HG03039 (cell line): ENCODE measurements around the gene TTLL4.
A peak's percentile ranks its signal among the peaks of the same experiment; 100 is the strongest.
"Not testable (repeated sequence)": the region's sequence is repeated elsewhere in the genome, so short reads cannot be mapped to it uniquely, and the experiment has no call there.

ENCODE experiments used
- ATAC-seq: cut with Tn5 transposase; IDR thresholded peaks from one replicate; pipeline ENCODE4 v1.9.1; 2021; ENCODE audit warnings: mild to moderate bottlenecking, moderate library complexity; ENCODE audit not compliant: unreplicated experiment

The TTLL4 gene, protein sequence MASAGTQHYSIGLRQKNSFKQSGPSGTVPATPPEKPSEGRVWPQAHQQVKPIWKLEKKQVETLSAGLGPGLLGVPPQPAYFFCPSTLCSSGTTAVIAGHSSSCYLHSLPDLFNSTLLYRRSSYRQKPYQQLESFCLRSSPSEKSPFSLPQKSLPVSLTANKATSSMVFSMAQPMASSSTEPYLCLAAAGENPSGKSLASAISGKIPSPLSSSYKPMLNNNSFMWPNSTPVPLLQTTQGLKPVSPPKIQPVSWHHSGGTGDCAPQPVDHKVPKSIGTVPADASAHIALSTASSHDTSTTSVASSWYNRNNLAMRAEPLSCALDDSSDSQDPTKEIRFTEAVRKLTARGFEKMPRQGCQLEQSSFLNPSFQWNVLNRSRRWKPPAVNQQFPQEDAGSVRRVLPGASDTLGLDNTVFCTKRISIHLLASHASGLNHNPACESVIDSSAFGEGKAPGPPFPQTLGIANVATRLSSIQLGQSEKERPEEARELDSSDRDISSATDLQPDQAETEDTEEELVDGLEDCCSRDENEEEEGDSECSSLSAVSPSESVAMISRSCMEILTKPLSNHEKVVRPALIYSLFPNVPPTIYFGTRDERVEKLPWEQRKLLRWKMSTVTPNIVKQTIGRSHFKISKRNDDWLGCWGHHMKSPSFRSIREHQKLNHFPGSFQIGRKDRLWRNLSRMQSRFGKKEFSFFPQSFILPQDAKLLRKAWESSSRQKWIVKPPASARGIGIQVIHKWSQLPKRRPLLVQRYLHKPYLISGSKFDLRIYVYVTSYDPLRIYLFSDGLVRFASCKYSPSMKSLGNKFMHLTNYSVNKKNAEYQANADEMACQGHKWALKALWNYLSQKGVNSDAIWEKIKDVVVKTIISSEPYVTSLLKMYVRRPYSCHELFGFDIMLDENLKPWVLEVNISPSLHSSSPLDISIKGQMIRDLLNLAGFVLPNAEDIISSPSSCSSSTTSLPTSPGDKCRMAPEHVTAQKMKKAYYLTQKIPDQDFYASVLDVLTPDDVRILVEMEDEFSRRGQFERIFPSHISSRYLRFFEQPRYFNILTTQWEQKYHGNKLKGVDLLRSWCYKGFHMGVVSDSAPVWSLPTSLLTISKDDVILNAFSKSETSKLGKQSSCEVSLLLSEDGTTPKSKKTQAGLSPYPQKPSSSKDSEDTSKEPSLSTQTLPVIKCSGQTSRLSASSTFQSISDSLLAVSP

GRCh38 chr2:218710687-218711549 lies at the start of gene TTLL4:
TTLL4 (plus strand) TSS chr2:218710835; CDS start chr2:218737677, 26,842 bp downstream.
- peak; percentile 86 for ATAC-seq

DNA sequence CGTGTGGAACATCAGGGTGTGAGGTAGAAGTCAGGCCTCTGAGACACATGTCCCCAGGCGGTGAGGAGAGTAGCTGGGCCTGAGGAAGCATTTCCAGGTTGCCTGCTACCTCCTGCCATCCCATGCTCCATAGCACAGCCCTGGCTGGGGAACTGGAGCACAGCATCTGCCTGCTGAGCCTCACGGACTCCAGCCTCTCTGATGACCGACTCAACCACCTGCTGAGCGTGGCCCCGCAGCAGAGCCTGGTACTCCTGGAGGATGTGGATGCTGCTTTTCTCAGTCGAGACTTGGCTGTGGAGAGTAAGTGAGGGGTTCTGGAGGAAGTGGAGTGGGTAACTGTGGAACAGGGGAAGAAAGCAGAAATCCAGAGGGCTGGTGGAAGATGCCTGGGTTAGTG lies 48.3 kb upstream of the TTLL4 start:
- ATAC-seq = no peak

- no peak for ATAC-seq
Measured at GRCh38 chr2:218662827-218663226, 47.8 kb upstream of the TTLL4 start.

- no peak for ATAC-seq
Measured at GRCh38 chr2:218663901-218664300, 46.7 kb upstream of the TTLL4 start.

- no peak for ATAC-seq
Measured at GRCh38 chr2:218664653-218665052, 46.0 kb upstream of the TTLL4 start.

DNA sequence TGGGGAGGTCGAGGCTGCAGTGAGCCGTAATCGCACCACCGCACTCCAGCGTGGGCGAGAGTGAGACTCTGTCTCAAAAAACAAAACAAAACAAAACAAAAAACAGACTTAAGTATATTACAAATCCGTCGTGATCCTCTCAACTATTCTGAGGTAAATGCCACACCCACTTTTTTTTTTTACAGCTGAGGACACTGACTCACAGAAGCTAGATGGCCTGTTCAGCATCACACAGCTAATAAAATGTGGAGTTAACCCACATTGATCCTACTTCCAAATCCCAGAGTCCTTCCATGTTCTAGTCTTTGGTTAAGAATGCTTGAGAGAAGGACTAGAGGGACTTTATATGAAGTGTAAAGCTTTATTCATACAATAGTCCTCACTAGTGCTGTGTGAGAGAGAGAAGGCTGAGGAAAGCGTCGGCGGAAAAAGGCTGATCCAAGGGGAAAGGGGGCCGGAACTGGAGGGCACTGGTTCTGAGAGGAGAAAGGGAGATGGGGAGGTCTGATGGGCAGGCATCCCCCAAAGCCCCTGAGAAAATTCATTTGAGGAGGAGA lies 39.5 kb upstream of the TTLL4 start:
- no peak for ATAC-seq

DNA sequence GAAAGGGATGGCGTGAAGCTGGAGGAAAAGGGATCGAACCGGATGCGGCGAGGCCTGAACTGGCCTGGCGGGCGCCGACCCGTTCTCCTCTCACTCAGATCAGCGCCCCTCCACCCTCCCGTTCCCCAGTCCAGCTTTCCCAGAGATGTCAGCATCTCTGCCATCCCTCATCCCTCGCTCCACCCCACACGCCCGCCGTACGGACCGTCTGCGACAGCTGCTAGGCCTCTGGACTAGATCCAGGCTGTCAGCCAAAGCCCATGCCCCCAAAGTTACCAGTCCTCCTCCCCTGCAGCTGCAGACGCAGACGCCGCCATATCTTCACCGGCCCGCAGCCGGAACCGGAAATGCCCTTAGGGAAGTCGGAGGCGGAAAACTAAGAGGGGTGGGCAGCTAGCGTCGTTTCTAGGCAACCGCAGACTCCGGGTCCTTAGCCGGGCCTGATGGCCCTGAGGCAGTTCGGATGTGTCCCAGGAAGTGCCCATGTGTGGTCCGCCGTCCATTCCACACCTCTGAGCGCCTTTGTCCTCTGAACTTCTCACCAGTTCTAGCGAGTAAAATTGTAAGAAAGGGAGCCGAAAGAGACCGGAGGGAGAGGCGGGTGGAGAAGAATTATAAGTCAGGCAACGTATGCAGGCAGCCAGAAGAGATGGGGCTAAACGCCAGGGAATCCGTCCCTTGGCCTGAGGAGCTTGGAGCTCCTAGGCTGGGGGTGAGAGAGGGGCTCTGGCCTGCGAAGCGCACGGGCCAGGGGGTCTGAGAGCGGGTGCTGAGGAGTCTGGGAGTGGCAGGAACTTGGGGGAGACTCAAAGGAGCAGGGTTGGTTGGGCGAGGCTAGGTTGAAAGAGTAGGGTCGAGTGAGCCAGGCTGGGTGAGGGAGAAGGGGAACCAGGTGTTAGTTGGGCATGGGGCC lies 38.7 kb upstream of the TTLL4 start, which contains the start of the genes RNF25 and STK36:
Gene RNF25 (minus strand): TSS at position 349 of the 913 bp plus-strand sequence. CDS start 32 bp downstream, at position 317.
Gene STK36 (plus strand): TSS at position 433 of the 913 bp plus-strand sequence. CDS start 744 bp downstream, outside the sequence.
- ATAC-seq = peak; percentile 96

GRCh38 chr2:218679119-218679518 lies 31.5 kb upstream of the TTLL4 start:
- no peak for ATAC-seq

- no peak for ATAC-seq
Measured at GRCh38 chr2:218680061-218680460, 30.6 kb upstream of the TTLL4 start.

DNA sequence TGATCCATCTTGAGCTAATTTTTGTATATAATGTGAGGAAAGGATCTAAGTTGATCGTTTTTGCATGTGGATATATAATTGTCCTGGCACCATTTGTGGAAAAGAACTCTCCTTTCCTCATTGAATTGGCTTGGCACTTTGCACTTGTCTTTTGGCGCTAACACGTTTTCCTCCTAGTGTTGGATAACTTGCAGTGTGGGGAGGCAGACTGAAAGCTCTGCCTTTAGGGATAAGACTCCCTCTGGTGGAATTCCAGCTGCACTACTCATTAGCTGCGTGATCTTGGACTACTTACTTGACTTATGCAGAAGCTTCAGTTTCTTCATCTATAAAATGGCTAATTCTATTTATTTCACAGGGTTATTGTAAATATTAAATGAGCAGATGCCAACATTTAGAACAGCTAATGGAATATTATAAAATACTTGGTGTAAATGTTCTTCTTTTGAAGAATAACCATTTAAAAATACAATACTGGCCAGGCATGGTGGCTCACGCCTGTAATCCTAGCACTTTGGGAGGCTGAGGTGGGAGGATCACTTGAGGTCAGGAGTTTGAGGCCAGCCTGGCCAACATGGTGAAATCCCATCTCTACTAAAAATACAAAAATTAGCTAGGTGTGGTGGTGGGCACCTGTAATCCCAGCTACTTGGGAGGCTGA lies 23.1 kb upstream of the TTLL4 start:
- not testable (repeated sequence) for ATAC-seq

GRCh38 chr2:218691234-218691633 lies 19.4 kb upstream of the TTLL4 start:
- no peak for ATAC-seq

DNA sequence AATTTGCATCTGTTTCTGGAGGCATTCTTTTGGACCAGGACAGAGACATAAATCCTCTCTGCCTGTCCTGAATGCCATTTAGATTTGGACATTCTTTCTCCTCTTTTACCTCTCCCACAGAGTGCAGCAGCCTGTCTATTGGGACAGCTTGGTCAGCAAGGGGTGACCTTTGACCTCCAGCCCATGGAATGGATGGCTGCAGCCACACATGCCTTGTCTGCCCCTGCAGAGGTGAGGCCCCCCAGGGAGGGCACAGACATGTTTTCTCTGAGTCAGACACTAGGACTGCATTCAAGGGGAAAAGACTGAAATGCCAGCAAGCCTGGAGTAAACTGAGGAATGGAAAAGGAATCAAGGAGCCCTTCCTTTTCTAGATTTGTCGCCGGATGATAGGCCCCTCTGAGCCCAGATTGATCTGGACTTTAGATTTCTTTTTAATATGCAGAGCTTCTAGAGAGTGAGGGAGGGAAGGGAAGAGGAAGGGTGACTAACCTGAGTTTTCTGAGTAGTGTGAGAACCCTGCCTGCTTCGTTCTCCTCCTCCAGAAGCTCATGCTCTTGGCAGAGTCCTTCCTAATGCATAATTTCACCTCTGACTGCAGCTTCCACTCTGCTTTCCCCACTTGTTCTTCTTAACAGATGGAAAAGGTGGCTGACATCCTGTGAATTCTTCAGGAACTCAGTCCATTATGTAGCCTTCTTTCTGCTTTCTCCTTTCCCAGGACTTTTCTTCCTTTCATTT lies 16.1 kb upstream of the TTLL4 start:
- ATAC-seq = no peak

DNA sequence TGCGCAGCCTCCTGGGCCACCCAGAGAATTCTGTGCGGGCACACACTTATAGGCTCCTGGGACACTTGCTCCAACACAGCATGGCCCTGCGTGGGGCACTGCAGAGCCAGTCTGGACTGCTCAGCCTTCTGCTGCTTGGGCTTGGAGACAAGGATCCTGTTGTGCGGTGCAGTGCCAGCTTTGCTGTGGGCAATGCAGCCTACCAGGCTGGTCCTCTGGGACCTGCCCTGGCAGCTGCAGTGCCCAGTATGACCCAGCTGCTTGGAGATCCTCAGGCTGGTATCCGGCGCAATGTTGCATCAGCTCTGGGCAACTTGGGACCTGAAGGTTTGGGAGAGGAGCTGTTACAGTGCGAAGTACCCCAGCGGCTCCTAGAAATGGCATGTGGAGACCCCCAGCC lies 11.8 kb upstream of the TTLL4 start:
- ATAC-seq = no peak

DNA sequence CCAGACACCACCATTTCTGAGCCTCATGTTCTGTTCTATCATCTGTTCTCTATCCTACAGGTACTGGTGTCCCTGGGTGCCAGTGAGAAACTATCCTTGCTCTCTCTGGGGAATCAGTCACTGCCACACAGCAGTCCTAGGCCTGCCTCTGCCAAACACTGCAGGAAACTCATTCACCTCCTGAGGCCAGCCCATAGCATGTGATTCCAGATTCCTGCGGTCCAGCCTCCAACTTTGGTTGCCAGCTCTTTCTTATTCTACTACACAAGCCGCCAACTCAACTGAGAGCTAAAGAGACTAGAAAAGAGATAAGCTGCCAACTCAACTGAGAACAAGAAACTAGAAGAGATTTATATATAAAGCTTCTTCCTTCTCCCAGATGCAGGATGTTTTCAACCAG lies 8.8 kb upstream of the TTLL4 start:
- ATAC-seq = no peak

DNA sequence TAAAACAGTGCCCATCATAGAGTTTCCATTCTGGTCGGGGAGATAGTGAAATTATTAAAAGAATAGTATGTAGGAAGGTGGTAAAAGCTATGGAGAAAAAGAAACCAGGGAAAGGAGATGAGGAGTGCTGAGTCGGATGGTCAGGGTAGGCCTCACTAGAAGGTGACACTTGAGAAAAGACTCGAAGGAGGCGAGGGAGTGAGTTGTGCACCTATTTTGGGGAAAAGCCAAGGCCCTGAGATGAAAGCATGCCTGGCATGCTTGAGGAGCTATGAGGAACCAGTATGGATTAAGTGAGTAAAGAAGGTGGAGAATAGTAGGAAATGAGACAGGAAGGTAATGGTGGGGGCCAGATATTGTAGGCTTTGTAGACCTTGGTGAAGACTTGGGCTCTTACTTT lies 7.3 kb upstream of the TTLL4 start:
- no peak for ATAC-seq

DNA sequence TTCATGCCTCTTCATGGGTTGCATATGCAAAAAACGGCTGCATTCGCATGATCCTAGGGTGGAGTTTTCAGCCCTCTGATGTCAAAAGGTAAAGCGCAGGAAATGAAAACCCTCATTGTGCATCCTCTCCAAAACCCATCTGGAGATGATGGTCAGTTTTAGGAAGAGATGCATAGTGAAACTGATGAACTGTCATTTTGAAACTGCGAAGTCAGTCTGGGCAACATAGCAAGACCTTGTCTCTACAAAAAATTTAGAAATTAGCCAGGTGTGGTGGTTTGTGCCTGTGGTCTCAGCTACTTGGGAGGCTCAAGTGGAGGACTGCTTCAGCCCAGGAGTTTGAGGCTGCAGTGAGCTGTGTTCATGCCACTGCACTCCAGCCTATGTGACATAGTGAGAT lies 2.5 kb upstream of the TTLL4 start:
- ATAC-seq = no peak

GRCh38 chr2:218709908-218710307 lies 727 bp upstream of the TTLL4 start:
- ATAC-seq = no peak

- ATAC-seq = no peak
Measured at GRCh38 chr2:218710334-218710686, 325 bp upstream of the TTLL4 start.
